Measurements from ENCODE around the gene IL17RD. TPM values are rescaled to one million over a fixed set of nuclear protein-coding genes. Genes with fewer than 3 reads are reported as not detected.

IL17RD gene
- total and polyA plus RNA-seq, 9 of the 15 experiments (the other 6 are each of a cell fraction or from before 2014, with no cell fraction given), result under 0.01 to 0.09 (median 0.04) TPM; not detected in 4

DNA sequence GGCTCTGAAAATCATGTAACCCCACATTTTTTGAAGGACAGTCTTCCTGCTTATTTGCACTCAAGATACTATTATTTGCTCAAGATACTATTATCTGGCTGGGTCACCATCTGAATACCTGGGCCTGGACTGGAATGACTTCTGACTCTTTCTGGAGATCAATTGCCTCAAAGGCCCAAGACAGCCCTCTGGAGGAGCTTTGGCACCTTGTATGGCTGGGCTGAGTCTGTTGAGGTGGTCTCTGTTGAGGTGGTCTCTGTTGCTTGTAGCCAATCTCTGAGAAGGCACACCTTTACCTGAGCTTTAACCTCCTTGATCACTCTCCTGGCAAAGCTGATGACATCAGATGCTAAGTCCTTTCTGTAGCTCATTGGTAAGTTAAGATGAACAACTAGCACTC, 71.7 kb downstream of the IL17RD start:
- no peak for FAIRE-seq
- in situ Hi-C loops (cut with MboI), result no loop called here
- Histone ChIP-seq H2AFZ (ENCODE audit: low read depth, low read length) (no peak overlapping the region), H3K36me3 (ENCODE audit: control insufficient read depth, insufficient read depth, low read length) (no peaks in the 10 kb centered on the region), H4K20me1 (replicated peaks; ENCODE audit: control insufficient read depth, insufficient read depth, low read length) (no peaks in the 10 kb centered on the region), H3K4me3 (no peak overlapping the region), H3K9me3 (replicated peaks; ENCODE audit: control insufficient read depth, insufficient read depth, low read depth, low read length) (no peaks in the 10 kb centered on the region), H3K27ac (ENCODE audit: extremely low read depth, low read depth, low read length) (no peak overlapping the region), H3K9me1 (ENCODE audit: control insufficient read depth, insufficient read depth, low read length) (no peaks in the 10 kb centered on the region), H3K79me2 (ENCODE audit: control insufficient read depth, insufficient read depth, low read length) (no peaks in the 10 kb centered on the region), H3K4me1 (replicated peaks in 1 of 2; ENCODE audit: control insufficient read depth in 2 of 2, insufficient read depth in 2 of 2, low read length in 2 of 2) (no peaks in the 10 kb centered on the region; a peak in 1 of 5 replicates), H3K4me2 (ENCODE audit: insufficient read depth, low read length) (no peak overlapping the region), H3K9ac (ENCODE audit: insufficient read depth in 1 of 2, low read depth in 2 of 2, low read length in 2 of 2) (no peak overlapping the region), H3K27me3 (ENCODE audit: control insufficient read depth in 2 of 2, insufficient read depth in 2 of 2, low read length in 2 of 2) (peaks cover 0 to 16% of the 10 kb centered on the region in 2 experiments; a peak in 2 of 5 replicates)
- ATAC-seq, result no peak
- BruUV-seq (replicated peaks), result no TSS peak
- ChIA-PET POLR2A (interaction anchor here (1.1 kb wide), 1 partner anchor 13 kb away, joined by 4 read pairs; no protein-coding TSS in a partner anchor), CTCF (ENCODE audit: low intra/inter-chr PET ratio) (no interaction called here)
- DNase-seq (ENCODE audit: extremely low read depth in 1 of 4, low spot score in 3 of 4), result no peak
- intact Hi-C loops (cut with micrococcal nuclease), result loop anchor here (5.0 kb wide), 1 partner anchor 86 kb away; no protein-coding TSS in a partner anchor
- TF ChIP-seq HMG20A (CRISPR knock-in tag; conservative IDR thresholded peaks at IDR 0.05) (no peak), WHSC1 (IDR thresholded peaks at IDR 0.05; ENCODE audit: low read length) (no peak), PHF20 (IDR thresholded peaks at IDR 0.05; ENCODE audit: partially characterized antibody) (no peak), IRF9 (tag; IDR thresholded peaks at IDR 0.05) (no peak), CREBBP (IDR thresholded peaks at IDR 0.05; ENCODE audit: low read depth, low read length) (no peak), PPARD (CRISPR knock-in tag; IDR thresholded peaks at IDR 0.05) (no peak), REST (IDR thresholded peaks at IDR 0.05; ENCODE audit: borderline replicate concordance) (peak; percentile 37; the same call in 1 of the 2 replicates), REST (CRISPR knock-in tag; IDR thresholded peaks at IDR 0.05; ENCODE audit: low read depth) (no peak), ZNF77 (CRISPR knock-in tag; IDR thresholded peaks at IDR 0.05) (no peak), CHCHD3 (CRISPR knock-in tag; IDR thresholded peaks at IDR 0.05) (no peak), ZNF232 (CRISPR knock-in tag; IDR thresholded peaks at IDR 0.05) (no peak), MTA1 (IDR thresholded peaks at IDR 0.05; ENCODE audit: borderline replicate concordance) (no peak), RAD21 (CRISPR knock-in tag; conservative IDR thresholded peaks at IDR 0.05 in 1 of 2, IDR thresholded peaks at IDR 0.05 in 1 of 2) (peak in 1 of 2 experiments; percentile 48; a peak in 2 of 4 replicates)
- TF ChIP-seq, protein P1, sequence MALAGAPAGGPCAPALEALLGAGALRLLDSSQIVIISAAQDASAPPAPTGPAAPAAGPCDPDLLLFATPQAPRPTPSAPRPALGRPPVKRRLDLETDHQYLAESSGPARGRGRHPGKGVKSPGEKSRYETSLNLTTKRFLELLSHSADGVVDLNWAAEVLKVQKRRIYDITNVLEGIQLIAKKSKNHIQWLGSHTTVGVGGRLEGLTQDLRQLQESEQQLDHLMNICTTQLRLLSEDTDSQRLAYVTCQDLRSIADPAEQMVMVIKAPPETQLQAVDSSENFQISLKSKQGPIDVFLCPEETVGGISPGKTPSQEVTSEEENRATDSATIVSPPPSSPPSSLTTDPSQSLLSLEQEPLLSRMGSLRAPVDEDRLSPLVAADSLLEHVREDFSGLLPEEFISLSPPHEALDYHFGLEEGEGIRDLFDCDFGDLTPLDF (CRISPR knock-in tag; IDR thresholded peaks at IDR 0.05), result no peak

Measured in K562 (cell line).